CD14-positive monocyte (primary cell): ENCODE results near the gene NDUFAF2. TPM values are rescaled to one million over a fixed set of nuclear protein-coding genes. Genes with fewer than 3 reads are reported as not detected.
"Not testable (repeated sequence)": the region's sequence is repeated elsewhere in the genome, so short reads cannot be mapped to it uniquely, and the experiment has no call there.

Source experiments
- DNase-seq, 3 donors: peaks; one replicate each; pipeline ENCODE4 v3.0.0-alpha.2; 2011 to 2022
- H2AFZ ChIP-seq: 2 replicates; pipeline ENCODE4 v1.6.0; 2012; ENCODE audit warnings: mild to moderate bottlenecking, low read depth, low read length, inconsistent platforms; ENCODE audit not compliant: insufficient read depth, poor library complexity, severe bottlenecking
- H3K27ac ChIP-seq, 2 donors: 1 replicate in 1 of 2; 2 replicates in 1 of 2; pipeline ENCODE4 v1.5.1; 2012 to 2013; ENCODE audit warnings: low read length in 2 of 2, control low read depth in 1 of 2, inconsistent platforms in 1 of 2, low read depth in 1 of 2, mild to moderate bottlenecking in 1 of 2
- H3K27me3 ChIP-seq, 2 donors: one replicate each; pipeline versions ENCODE4 v1.6.0 to v1.6.1; 2011 to 2013; ENCODE audit warnings: low read length in 2 of 2; ENCODE audit not compliant: control insufficient read depth in 2 of 2, insufficient read depth in 2 of 2
- H3K36me3 ChIP-seq, 2 donors: replicated peaks in 1 of 2; 1 replicate in 1 of 2; 2 replicates in 1 of 2; pipeline versions ENCODE4 v1.5.1 to v1.6.1; 2012 to 2013; ENCODE audit warnings: low read length in 2 of 2, control low read depth in 1 of 2, inconsistent platforms in 1 of 2, mild to moderate bottlenecking in 1 of 2; ENCODE audit not compliant: insufficient read depth in 2 of 2, control insufficient read depth in 1 of 2
- H3K4me1 ChIP-seq, 2 donors: 1 replicate in 1 of 2; 2 replicates in 1 of 2; pipeline versions ENCODE4 v1.5.1 to v1.6.1; 2012 to 2013; ENCODE audit warnings: low read length in 2 of 2, control low read depth in 1 of 2, inconsistent platforms in 1 of 2, mild to moderate bottlenecking in 1 of 2, moderate library complexity in 1 of 2; ENCODE audit not compliant: insufficient read depth in 2 of 2, control insufficient read depth in 1 of 2
- H3K4me2 ChIP-seq: replicated peaks from 2 replicates; pipeline ENCODE3; 2012; ENCODE audit warnings: low read length, moderate library complexity, mild to moderate bottlenecking; ENCODE audit not compliant: poor library complexity, severe bottlenecking; ENCODE audit errors: extremely low read depth
- H3K4me3 ChIP-seq, 3 experiments: fragments of 200-600 bp in 1 of 3; sonication (generic) in 1 of 3; replicated peaks in 1 of 3; 1 replicate in 2 of 3; 2 replicates in 1 of 3; pipeline ENCODE4 v1.5.1; 2011 to 2013; ENCODE audit warnings: low read length in 3 of 3, mild to moderate bottlenecking in 3 of 3, control low read depth in 2 of 3, low read depth in 2 of 3, inconsistent platforms in 1 of 3, moderate library complexity in 1 of 3
- H3K79me2 ChIP-seq: 2 replicates; pipeline ENCODE4 v1.6.0; 2012; ENCODE audit warnings: mild to moderate bottlenecking, control low read depth, inconsistent platforms, low read length, moderate library complexity; ENCODE audit not compliant: insufficient read depth
- H3K9ac ChIP-seq: 2 replicates; pipeline ENCODE4 v1.6.0; 2017; ENCODE audit warnings: low read length, mild to moderate bottlenecking; ENCODE audit not compliant: insufficient read depth, poor library complexity, severe bottlenecking
- H3K9me3 ChIP-seq, 2 donors: replicated peaks in 1 of 2; 1 replicate in 1 of 2; 2 replicates in 1 of 2; pipeline versions ENCODE4 v1.5.1 to v1.6.1; 2012 to 2013; ENCODE audit warnings: low read length in 2 of 2, control low read depth in 1 of 2; ENCODE audit not compliant: control insufficient read depth in 1 of 2, insufficient read depth in 1 of 2
- H4K20me1 ChIP-seq: 2 replicates; pipeline ENCODE4 v1.6.0; 2012; ENCODE audit warnings: mild to moderate bottlenecking, low read length, control low read depth, moderate library complexity; ENCODE audit not compliant: insufficient read depth
- H3K27ac Mint-ChIP-seq, 7 donors: one replicate each; pipeline ENCODE4 v1.8.0; 2020; ENCODE audit warnings: mild to moderate bottlenecking in 7 of 7, mixed read lengths in 7 of 7, moderate library complexity in 6 of 7, inconsistent platforms in 2 of 7
- H3K27me3 Mint-ChIP-seq, 3 donors: one replicate each; pipeline ENCODE4 v1.8.0; 2021 to 2022; ENCODE audit warnings: low read depth in 3 of 3, mild to moderate bottlenecking in 3 of 3, mixed read lengths in 3 of 3, moderate library complexity in 3 of 3, inconsistent platforms in 1 of 3
- H3K36me3 Mint-ChIP-seq, 2 donors: one replicate each; pipeline ENCODE4 v1.8.0; 2020; ENCODE audit warnings: mixed read lengths in 2 of 2, inconsistent platforms in 1 of 2, mild to moderate bottlenecking in 1 of 2
- H3K4me1 Mint-ChIP-seq: one replicate; pipeline ENCODE4 v1.8.0; 2020; ENCODE audit warnings: mild to moderate bottlenecking, mixed read lengths
- H3K4me3 Mint-ChIP-seq, 2 donors: one replicate each; pipeline ENCODE4 v1.8.0; 2020; ENCODE audit warnings: mild to moderate bottlenecking in 2 of 2, mixed read lengths in 2 of 2, moderate library complexity in 1 of 2
- H3K9me3 Mint-ChIP-seq, 7 donors: one replicate each; pipeline ENCODE4 v1.8.0; 2020 to 2022; ENCODE audit warnings: mixed read lengths in 7 of 7, mild to moderate bottlenecking in 6 of 7, moderate library complexity in 6 of 7, inconsistent platforms in 2 of 7
- CTCF ChIP-seq: fragments of 200-600 bp; IDR thresholded peaks from one replicate; pipeline ENCODE4 v1.8.0; 2022; ENCODE audit warnings: antibody characterized with exemption, mild to moderate bottlenecking
- WGBS: methylation state at CpG from one replicate; pipeline ENCODE4 v1.1.5; 2013; ENCODE audit warnings: missing lambda C conversion rate; ENCODE audit not compliant: insufficient coverage; 5-methylcytosine and 5-hydroxymethylcytosine counted together
- intact Hi-C, 2 donors: fragments of 100-400 bp; cut with micrococcal nuclease; formaldehyde crosslinking; loops; one replicate each; pipeline versions ENCODE4 v1.15.0 to v1.15.1; 2023
- polyA plus RNA-seq, 3 donors: library from polyadenylated mRNA; depleted of rRNA in 1 of 3; unstranded in 2 of 3; stranded (reverse) in 1 of 3; fragments of 300-500 nt in 2 of 3; fragments of >200 nt in 1 of 3; fragmentation: Illumina TruSeq in 2 of 3; gene quantifications; 1 replicate in 2 of 3; 2 replicates in 1 of 3; pipeline ENCODE4 v1.2.3, GENCODE V29; 2012 to 2021

The NDUFAF2 gene
- polyA plus RNA-seq, 3 donors, result 5.9 to 29.5 (median 25.0) TPM

GRCh38 chr5:61087921-61088320 is 142.9 kb downstream of the NDUFAF2 start:
- H3K4me2 ChIP-seq, result no peak overlapping the region
- H3K79me2 ChIP-seq, result no peaks in the 10 kb centered on the region
- no CpG with 5 or more reads among the region's 2 CpGs for WGBS
- H3K9me3 ChIP-seq, result no peaks in the 10 kb centered on the region
- Mint-ChIP-seq H3K4me1 (no peaks in the 10 kb centered on the region), H3K36me3 (peaks cover 0 to 3% of the 10 kb centered on the region in 2 donors), H3K9me3 (peaks cover 0 to 7% (median 5%) of the 10 kb centered on the region in 7 donors), H3K27me3 (no peaks in the 10 kb centered on the region), H3K4me3 (no peak overlapping the region), H3K27ac (no peak overlapping the region)
- intact Hi-C loops, result no loop called here
- no peak overlapping the region for H3K4me3 ChIP-seq
- H3K27me3 ChIP-seq, result no peaks in the 10 kb centered on the region
- no peak overlapping the region for H2AFZ ChIP-seq
- no peaks in the 10 kb centered on the region for H3K4me1 ChIP-seq
- TF ChIP-seq CTCF, result no peak
- H4K20me1 ChIP-seq, result no peaks in the 10 kb centered on the region
- no peak overlapping the region for H3K27ac ChIP-seq
- H3K9ac ChIP-seq, result no peak overlapping the region
- H3K36me3 ChIP-seq, result no peaks in the 10 kb centered on the region
- no peak for DNase-seq

DNA sequence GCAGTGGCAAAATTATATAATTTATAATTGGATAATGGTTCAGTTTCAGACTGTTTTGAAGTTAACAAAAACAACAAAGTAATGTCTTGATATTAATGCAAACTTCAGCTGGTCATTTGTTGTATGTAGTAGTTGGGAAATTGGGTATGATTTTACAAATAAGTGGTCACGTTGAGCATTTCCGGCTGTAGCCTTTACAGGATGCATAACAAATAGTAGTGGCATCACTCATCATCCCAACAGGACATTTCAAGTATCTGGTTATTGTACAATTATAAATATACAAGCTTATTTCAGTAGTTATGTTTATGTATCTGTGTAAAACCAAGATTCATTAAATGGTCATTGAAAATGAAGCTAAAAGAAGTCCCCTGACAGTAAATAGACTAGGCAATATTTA is 144.3 kb downstream of the NDUFAF2 start:
- Histone ChIP-seq H3K4me1 (no peaks in the 10 kb centered on the region), H3K27ac (no peak overlapping the region), H3K36me3 (no peaks in the 10 kb centered on the region), H4K20me1 (no peaks in the 10 kb centered on the region), H3K9me3 (no peaks in the 10 kb centered on the region), H3K4me3 (no peak overlapping the region), H3K9ac (no peak overlapping the region), H3K27me3 (no peaks in the 10 kb centered on the region), H2AFZ (no peak overlapping the region), H3K4me2 (no peak overlapping the region), H3K79me2 (no peaks in the 10 kb centered on the region)
- no peak for TF ChIP-seq CTCF
- no peaks in the 10 kb centered on the region for H3K4me1 Mint-ChIP-seq
- intact Hi-C loops, result no loop called here
- peaks cover 0 to 7% (median 4%) of the 10 kb centered on the region in 7 donors for H3K9me3 Mint-ChIP-seq
- WGBS, result no CpG with 5 or more reads among the region's 2 CpGs
- H3K36me3 Mint-ChIP-seq, result peaks cover 0 to 1% of the 10 kb centered on the region in 2 donors
- no peak overlapping the region for H3K27ac Mint-ChIP-seq
- H3K4me3 Mint-ChIP-seq, result no peak overlapping the region
- no peaks in the 10 kb centered on the region for H3K27me3 Mint-ChIP-seq
- no peak for DNase-seq

- H3K27ac ChIP-seq, H3K4me1 ChIP-seq, H3K9ac ChIP-seq, intact Hi-C loops, H3K4me3 ChIP-seq, H3K36me3 Mint-ChIP-seq, H4K20me1 ChIP-seq, H3K4me3 Mint-ChIP-seq, H3K27me3 ChIP-seq, H3K4me1 Mint-ChIP-seq, H2AFZ ChIP-seq, H3K27me3 Mint-ChIP-seq, H3K27ac Mint-ChIP-seq, H3K36me3 ChIP-seq, H3K9me3 ChIP-seq, DNase-seq, H3K9me3 Mint-ChIP-seq, H3K79me2 ChIP-seq, H3K4me2 ChIP-seq: not testable (repeated sequence)
- WGBS, result 100% methylated on average over 2 of the region's 5 CpGs
These were observed 148.2 kb downstream of the NDUFAF2 start for GRCh38 chr5:61093046-61093771.
